ENCODE results near the gene B4GALNT3. TPM values are rescaled to one million over a fixed set of nuclear protein-coding genes. Genes with fewer than 3 reads are reported as not detected.
A peak's percentile ranks its signal among the peaks of the same experiment; 100 is the strongest.
"Not testable (repeated sequence)": the region's sequence is repeated elsewhere in the genome, so short reads cannot be mapped to it uniquely, and the experiment has no call there.

The B4GALNT3 gene
- total and polyA plus RNA-seq, 2 of the 13 experiments (the other 11 are each of a cell fraction or from before 2014, with no cell fraction given) = 3.2 to 4.4 TPM

DNA sequence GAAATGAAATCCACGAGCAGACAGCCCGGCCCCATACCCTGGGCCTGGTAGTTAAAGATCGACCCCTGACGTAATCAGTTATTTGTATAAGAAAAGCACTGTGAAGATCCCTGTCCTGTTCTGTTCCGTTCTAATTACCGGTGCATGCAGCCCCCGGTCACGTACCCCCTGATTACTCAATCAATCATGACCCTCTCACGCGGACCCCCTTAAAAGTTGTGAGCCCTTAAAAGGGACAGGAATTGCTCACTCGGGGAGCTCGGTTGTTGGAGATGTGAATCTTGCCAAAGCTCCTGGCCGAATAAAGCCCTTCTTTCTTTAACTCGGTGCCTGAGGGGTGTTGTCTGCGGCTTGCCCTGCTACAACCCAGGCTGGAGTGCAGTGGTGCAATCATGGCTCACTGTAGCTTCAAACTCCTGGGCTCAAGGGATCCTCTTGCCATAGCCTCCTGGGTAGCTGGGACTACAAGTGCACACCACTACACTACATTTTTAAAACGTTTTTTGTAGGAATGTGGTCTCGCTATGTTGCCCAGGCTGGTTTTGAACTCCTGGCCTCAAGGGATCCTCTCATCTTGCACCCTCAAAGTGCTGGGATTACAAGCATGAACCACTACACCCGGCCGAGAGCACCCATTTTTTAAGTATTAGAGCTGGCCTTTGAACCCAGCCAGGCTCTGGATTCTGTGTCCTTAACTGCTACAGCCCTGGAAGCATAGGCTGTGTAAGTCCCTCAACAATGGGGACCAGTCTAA is 118.4 kb downstream of the B4GALNT3 start (continued):
- TF ChIP-seq, protein P1, sequence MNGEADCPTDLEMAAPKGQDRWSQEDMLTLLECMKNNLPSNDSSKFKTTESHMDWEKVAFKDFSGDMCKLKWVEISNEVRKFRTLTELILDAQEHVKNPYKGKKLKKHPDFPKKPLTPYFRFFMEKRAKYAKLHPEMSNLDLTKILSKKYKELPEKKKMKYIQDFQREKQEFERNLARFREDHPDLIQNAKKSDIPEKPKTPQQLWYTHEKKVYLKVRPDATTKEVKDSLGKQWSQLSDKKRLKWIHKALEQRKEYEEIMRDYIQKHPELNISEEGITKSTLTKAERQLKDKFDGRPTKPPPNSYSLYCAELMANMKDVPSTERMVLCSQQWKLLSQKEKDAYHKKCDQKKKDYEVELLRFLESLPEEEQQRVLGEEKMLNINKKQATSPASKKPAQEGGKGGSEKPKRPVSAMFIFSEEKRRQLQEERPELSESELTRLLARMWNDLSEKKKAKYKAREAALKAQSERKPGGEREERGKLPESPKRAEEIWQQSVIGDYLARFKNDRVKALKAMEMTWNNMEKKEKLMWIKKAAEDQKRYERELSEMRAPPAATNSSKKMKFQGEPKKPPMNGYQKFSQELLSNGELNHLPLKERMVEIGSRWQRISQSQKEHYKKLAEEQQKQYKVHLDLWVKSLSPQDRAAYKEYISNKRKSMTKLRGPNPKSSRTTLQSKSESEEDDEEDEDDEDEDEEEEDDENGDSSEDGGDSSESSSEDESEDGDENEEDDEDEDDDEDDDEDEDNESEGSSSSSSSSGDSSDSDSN (CRISPR knock-in tag; IDR thresholded peaks at IDR 0.05) = peak; percentile 29; the same call in 1 of the 2 replicates
- TF ChIP-seq MEIS2 (CRISPR knock-in tag; IDR thresholded peaks at IDR 0.05) = peak; percentile 69; the same call in 1 of the 2 replicates
- TF ChIP-seq ZNF124 (CRISPR knock-in tag; IDR thresholded peaks at IDR 0.05) = peak; percentile 98
- TF ChIP-seq JUN (CRISPR knock-in tag; IDR thresholded peaks at IDR 0.05) = 0 out of 2 replicates have a peak, but pooled peaks have one; percentile 37
- TF ChIP-seq, protein P2, sequence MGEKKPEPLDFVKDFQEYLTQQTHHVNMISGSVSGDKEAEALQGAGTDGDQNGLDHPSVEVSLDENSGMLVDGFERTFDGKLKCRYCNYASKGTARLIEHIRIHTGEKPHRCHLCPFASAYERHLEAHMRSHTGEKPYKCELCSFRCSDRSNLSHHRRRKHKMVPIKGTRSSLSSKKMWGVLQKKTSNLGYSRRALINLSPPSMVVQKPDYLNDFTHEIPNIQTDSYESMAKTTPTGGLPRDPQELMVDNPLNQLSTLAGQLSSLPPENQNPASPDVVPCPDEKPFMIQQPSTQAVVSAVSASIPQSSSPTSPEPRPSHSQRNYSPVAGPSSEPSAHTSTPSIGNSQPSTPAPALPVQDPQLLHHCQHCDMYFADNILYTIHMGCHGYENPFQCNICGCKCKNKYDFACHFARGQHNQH (CRISPR knock-in tag; IDR thresholded peaks at IDR 0.05) = peak; percentile 82
- not testable (repeated sequence) for TF ChIP-seq GABPA (IDR thresholded peaks at IDR 0.05; ENCODE audit: low read depth, low read length); FOXA1 (IDR thresholded peaks at IDR 0.05)
- 0 out of 2 replicates have a peak, but pooled peaks have one; percentile 32 for TF ChIP-seq GABPA (CRISPR knock-in tag; IDR thresholded peaks at IDR 0.05; ENCODE audit: low read depth)
- TF ChIP-seq ZNF572 (CRISPR knock-in tag; IDR thresholded peaks at IDR 0.05) = 0 out of 2 replicates have a peak, but pooled peaks have one; percentile 39
- 0 out of 2 replicates have a peak, but pooled peaks have one; percentile 50 for TF ChIP-seq ZNF333 (CRISPR knock-in tag; IDR thresholded peaks at IDR 0.05; ENCODE audit: borderline replicate concordance)
- TF ChIP-seq PHF21A (CRISPR knock-in tag; IDR thresholded peaks at IDR 0.05) = peak; percentile 90
- 0 out of 2 replicates have a peak, but pooled peaks have one; percentile 12 for TF ChIP-seq ZBTB21 (CRISPR knock-in tag; IDR thresholded peaks at IDR 0.05)
- peak; percentile 82; the same call in 1 of the 2 replicates for TF ChIP-seq ZNF878 (CRISPR knock-in tag; IDR thresholded peaks at IDR 0.05)
- TF ChIP-seq ZSCAN31 (CRISPR knock-in tag; IDR thresholded peaks at IDR 0.05; ENCODE audit: low read depth) = 0 out of 2 replicates have a peak, but pooled peaks have one; percentile 45
- TF ChIP-seq ZNF350 (CRISPR knock-in tag; IDR thresholded peaks at IDR 0.05; ENCODE audit: borderline replicate concordance, low read depth) = peak; percentile 67
- TF ChIP-seq ZMYM2 (CRISPR knock-in tag; IDR thresholded peaks at IDR 0.05) = peak; percentile 79
- TF ChIP-seq ISL2 (CRISPR knock-in tag; IDR thresholded peaks at IDR 0.05) = peak; percentile 40; the same call in 1 of the 2 replicates
- 0 out of 2 replicates have a peak, but pooled peaks have one; percentile 23 for TF ChIP-seq ZC3H13 (CRISPR knock-in tag; IDR thresholded peaks at IDR 0.05)
- TF ChIP-seq, protein P3, sequence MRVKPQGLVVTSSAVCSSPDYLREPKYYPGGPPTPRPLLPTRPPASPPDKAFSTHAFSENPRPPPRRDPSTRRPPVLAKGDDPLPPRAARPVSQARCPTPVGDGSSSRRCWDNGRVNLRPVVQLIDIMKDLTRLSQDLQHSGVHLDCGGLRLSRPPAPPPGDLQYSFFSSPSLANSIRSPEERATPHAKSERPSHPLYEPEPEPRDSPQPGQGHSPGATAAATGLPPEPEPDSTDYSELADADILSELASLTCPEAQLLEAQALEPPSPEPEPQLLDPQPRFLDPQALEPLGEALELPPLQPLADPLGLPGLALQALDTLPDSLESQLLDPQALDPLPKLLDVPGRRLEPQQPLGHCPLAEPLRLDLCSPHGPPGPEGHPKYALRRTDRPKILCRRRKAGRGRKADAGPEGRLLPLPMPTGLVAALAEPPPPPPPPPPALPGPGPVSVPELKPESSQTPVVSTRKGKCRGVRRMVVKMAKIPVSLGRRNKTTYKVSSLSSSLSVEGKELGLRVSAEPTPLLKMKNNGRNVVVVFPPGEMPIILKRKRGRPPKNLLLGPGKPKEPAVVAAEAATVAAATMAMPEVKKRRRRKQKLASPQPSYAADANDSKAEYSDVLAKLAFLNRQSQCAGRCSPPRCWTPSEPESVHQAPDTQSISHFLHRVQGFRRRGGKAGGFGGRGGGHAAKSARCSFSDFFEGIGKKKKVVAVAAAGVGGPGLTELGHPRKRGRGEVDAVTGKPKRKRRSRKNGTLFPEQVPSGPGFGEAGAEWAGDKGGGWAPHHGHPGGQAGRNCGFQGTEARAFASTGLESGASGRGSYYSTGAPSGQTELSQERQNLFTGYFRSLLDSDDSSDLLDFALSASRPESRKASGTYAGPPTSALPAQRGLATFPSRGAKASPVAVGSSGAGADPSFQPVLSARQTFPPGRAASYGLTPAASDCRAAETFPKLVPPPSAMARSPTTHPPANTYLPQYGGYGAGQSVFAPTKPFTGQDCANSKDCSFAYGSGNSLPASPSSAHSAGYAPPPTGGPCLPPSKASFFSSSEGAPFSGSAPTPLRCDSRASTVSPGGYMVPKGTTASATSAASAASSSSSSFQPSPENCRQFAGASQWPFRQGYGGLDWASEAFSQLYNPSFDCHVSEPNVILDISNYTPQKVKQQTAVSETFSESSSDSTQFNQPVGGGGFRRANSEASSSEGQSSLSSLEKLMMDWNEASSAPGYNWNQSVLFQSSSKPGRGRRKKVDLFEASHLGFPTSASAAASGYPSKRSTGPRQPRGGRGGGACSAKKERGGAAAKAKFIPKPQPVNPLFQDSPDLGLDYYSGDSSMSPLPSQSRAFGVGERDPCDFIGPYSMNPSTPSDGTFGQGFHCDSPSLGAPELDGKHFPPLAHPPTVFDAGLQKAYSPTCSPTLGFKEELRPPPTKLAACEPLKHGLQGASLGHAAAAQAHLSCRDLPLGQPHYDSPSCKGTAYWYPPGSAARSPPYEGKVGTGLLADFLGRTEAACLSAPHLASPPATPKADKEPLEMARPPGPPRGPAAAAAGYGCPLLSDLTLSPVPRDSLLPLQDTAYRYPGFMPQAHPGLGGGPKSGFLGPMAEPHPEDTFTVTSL (CRISPR knock-in tag; IDR thresholded peaks at IDR 0.05; ENCODE audit: borderline replicate concordance) = peak; percentile 52; the same call in 1 of the 2 replicates
- TF ChIP-seq ZSCAN9 (CRISPR knock-in tag; IDR thresholded peaks at IDR 0.05; ENCODE audit: borderline replicate concordance) = peak; percentile 20; the same call in 1 of the 2 replicates
- peak; percentile 30; the same call in 1 of the 2 replicates for TF ChIP-seq FOXA1 (CRISPR knock-in tag; IDR thresholded peaks at IDR 0.05)
